ENCODE measurements around the gene ALG8. TPM values are rescaled to one million over a fixed set of nuclear protein-coding genes. Genes with fewer than 3 reads are reported as not detected.

Gene ALG8
- total RNA-seq, 2 donors from 2014 or later = 45.6 to 47.9 TPM

GRCh38 chr11:78170413-78170812 lies 31.0 kb upstream of the ALG8 start:
- Mint-ChIP-seq H3K27ac (no peak overlapping the region), H3K36me3 (ENCODE audit: insufficient read depth in 2 of 2) (no peaks in the 10 kb centered on the region), H3K4me1 (ENCODE audit: low read depth) (no peaks in the 10 kb centered on the region), H3K4me3 (no peak overlapping the region), H3K27me3 (ENCODE audit: low read depth) (no peaks in the 10 kb centered on the region), H3K9me3 (no peaks in the 10 kb centered on the region)
- ATAC-seq (replicated peaks in 1 of 2) (no peak), DNase-seq (no peak)

DNA sequence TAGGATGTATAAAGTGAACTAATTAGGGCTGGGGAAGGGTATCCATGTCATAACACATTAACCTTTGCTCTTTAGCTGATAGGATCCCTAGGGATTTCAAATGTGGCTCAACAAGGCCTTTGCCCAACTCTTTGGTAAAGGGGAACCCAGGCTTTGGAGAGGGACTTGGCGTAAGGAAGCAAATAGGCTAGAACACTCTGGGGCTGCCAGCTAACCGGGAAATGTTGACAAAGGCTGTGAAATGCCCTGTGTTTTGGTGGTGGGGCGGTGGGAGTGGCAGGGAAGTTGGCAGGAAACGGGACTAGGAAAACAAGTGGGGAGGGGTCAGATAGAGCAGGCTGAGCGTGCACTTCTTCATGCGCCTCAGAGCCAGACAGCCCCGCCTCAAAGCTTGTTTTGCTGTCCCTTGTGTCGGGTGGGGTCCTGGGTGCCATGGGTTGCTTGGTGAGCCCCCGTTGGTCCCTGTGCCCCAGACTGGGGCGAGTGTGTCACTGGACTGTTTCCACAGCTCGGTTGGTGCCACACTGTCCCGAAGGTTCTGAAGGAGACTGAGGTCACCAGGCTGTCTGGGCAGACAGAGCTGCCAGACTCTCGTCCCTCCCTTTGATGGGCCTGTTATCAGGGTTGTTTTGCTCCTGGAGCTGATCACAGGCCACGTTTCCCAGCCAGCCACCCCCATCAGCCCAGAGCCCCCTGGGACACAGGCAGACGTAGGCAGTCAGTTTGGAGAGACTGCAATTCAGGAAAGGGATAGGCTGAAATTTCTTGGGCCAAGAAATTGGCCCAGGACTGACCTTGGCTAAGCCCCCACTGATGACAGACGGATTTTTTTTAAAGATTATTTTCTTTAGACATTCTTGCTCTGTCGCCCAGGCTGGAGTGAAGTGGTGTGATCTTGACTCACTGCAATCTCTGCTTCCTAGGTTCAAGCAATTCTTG lies 29.4 kb upstream of the ALG8 start:
- no peak overlapping the region for H3K4me3 Mint-ChIP-seq
- no peaks in the 10 kb centered on the region for H3K36me3 Mint-ChIP-seq (ENCODE audit: insufficient read depth in 2 of 2)
- ATAC-seq (replicated peaks in 1 of 2) (no peak), DNase-seq (no peak)
- H3K4me1 Mint-ChIP-seq (ENCODE audit: low read depth) = no peaks in the 10 kb centered on the region
- H3K27me3 Mint-ChIP-seq (ENCODE audit: low read depth) = no peaks in the 10 kb centered on the region
- H3K9me3 Mint-ChIP-seq = no peaks in the 10 kb centered on the region
- no peak overlapping the region for H3K27ac Mint-ChIP-seq

DNA sequence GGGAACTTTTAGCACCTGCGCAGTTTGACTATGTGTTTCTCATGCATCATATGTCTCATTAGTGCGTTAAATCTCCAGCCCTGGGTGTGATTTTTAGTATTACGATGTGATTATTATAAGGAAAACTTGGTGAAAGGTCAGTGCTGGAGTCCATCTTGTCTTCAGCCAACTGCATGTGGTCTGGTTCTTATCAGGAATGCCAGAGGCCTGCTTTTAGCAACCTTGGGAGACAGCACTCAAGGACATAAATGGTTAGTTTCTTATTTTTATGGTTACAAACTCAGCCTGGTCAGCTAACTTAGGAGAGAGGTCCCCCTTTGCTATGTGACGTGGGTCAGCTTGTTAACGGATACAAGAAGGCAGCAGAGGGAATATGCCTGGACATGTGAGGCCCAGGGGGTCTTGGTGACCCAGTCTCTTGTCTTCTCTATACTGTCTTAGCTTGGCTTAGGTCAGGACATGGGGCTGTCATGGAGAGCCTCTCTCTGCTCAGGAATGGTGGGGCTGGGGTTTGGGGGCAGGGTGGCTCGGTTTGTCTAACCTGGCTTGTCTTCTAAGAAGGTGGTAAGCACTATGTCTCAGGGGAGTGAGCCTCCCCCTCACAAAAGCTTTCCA lies 27.5 kb upstream of the ALG8 start:
- DNase-seq (no peak), ATAC-seq (replicated peaks in 1 of 2) (no peak)
- Mint-ChIP-seq H3K9me3 (no peaks in the 10 kb centered on the region), H3K36me3 (ENCODE audit: insufficient read depth in 2 of 2) (no peaks in the 10 kb centered on the region), H3K4me1 (ENCODE audit: low read depth) (no peaks in the 10 kb centered on the region), H3K27ac (no peak overlapping the region), H3K27me3 (ENCODE audit: low read depth) (no peaks in the 10 kb centered on the region), H3K4me3 (no peak overlapping the region)

DNA sequence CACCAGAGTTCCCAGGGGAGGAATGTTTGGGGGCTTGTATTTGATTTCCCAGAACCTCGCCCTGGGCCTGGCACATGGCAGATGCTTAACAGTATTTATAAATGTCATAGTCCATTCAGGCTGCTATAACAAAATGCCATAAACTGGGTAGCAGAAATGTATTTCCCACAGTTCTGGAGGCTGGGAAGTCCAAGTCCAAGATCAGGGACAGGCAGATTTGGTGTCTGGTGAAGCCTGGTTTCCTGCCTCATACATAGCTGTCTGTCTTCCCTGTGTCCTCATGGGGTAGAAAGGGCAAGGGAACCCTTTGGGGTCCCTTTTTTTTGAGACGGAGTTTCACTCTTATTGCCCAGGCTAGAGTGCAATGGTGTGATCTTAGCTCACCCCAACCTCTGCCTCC lies 25.0 kb upstream of the ALG8 start:
- H3K4me1 Mint-ChIP-seq (ENCODE audit: low read depth) = no peaks in the 10 kb centered on the region
- H3K36me3 Mint-ChIP-seq (ENCODE audit: insufficient read depth in 2 of 2) = no peaks in the 10 kb centered on the region
- DNase-seq (no peak), ATAC-seq (replicated peaks in 1 of 2) (no peak)
- H3K4me3 Mint-ChIP-seq = no peak overlapping the region
- no peaks in the 10 kb centered on the region for H3K9me3 Mint-ChIP-seq
- H3K27me3 Mint-ChIP-seq (ENCODE audit: low read depth) = no peaks in the 10 kb centered on the region
- no peak overlapping the region for H3K27ac Mint-ChIP-seq

GRCh38 chr11:78163828-78164227 lies 24.4 kb upstream of the ALG8 start:
- Mint-ChIP-seq H3K36me3 (ENCODE audit: insufficient read depth in 2 of 2) (no peaks in the 10 kb centered on the region), H3K27me3 (ENCODE audit: low read depth) (no peaks in the 10 kb centered on the region), H3K4me1 (ENCODE audit: low read depth) (no peaks in the 10 kb centered on the region), H3K4me3 (no peak overlapping the region), H3K27ac (no peak overlapping the region), H3K9me3 (no peaks in the 10 kb centered on the region)
- ATAC-seq (replicated peaks in 1 of 2) (no peak), DNase-seq (no peak)

- Mint-ChIP-seq H3K4me3 (no peak overlapping the region), H3K4me1 (ENCODE audit: low read depth) (no peaks in the 10 kb centered on the region), H3K27me3 (ENCODE audit: low read depth) (no peaks in the 10 kb centered on the region), H3K27ac (no peak overlapping the region), H3K9me3 (no peaks in the 10 kb centered on the region), H3K36me3 (ENCODE audit: insufficient read depth in 2 of 2) (no peaks in the 10 kb centered on the region)
- DNase-seq (no peak), ATAC-seq (replicated peaks in 1 of 2) (no peak)
Measured at GRCh38 chr11:78161962-78162371, 22.5 kb upstream of the ALG8 start.

- DNase-seq (no peak), ATAC-seq (replicated peaks in 1 of 2) (no peak)
- H3K4me3 Mint-ChIP-seq = no peak overlapping the region
- H3K9me3 Mint-ChIP-seq = no peaks in the 10 kb centered on the region
- no peaks in the 10 kb centered on the region for H3K4me1 Mint-ChIP-seq (ENCODE audit: low read depth)
- no peaks in the 10 kb centered on the region for H3K36me3 Mint-ChIP-seq (ENCODE audit: insufficient read depth in 2 of 2)
- no peaks in the 10 kb centered on the region for H3K27me3 Mint-ChIP-seq (ENCODE audit: low read depth)
- H3K27ac Mint-ChIP-seq = no peak overlapping the region
Measured at GRCh38 chr11:78161346-78161745, 21.9 kb upstream of the ALG8 start.

DNA sequence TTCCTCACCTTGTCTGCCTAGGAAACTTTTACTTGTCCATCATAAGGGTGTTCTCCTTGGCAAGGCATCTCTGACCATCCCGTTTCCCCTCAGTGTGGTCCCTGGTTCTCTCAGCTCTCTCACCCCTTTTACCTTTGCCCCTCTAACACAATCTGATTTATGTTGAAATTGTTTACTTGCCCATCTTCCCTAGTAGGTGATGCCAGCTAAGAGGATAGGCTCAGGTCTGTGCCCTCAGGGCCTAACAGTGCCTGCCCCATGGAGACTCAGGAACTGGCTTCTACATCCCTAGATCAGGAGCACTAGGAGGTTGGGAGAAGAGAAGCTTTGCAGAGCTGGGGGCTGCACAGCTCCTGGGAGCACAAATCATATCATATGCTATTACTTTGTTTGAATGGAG lies 21.1 kb upstream of the ALG8 start:
- Mint-ChIP-seq H3K4me1 (ENCODE audit: low read depth) (no peaks in the 10 kb centered on the region), H3K4me3 (no peak overlapping the region), H3K9me3 (no peaks in the 10 kb centered on the region), H3K27ac (no peak overlapping the region), H3K36me3 (ENCODE audit: insufficient read depth in 2 of 2) (no peaks in the 10 kb centered on the region), H3K27me3 (ENCODE audit: low read depth) (no peaks in the 10 kb centered on the region)
- ATAC-seq (replicated peaks in 1 of 2) = no peak
- no peak for DNase-seq

GRCh38 chr11:78158987-78159652 lies 19.7 kb upstream of the ALG8 start:
- no peak for DNase-seq
- Mint-ChIP-seq H3K27me3 (ENCODE audit: low read depth) (no peaks in the 10 kb centered on the region), H3K27ac (no peak overlapping the region), H3K4me3 (no peak overlapping the region), H3K4me1 (ENCODE audit: low read depth) (no peaks in the 10 kb centered on the region), H3K36me3 (ENCODE audit: insufficient read depth in 2 of 2) (no peaks in the 10 kb centered on the region), H3K9me3 (no peaks in the 10 kb centered on the region)
- ATAC-seq (replicated peaks in 1 of 2) = no peak

DNA sequence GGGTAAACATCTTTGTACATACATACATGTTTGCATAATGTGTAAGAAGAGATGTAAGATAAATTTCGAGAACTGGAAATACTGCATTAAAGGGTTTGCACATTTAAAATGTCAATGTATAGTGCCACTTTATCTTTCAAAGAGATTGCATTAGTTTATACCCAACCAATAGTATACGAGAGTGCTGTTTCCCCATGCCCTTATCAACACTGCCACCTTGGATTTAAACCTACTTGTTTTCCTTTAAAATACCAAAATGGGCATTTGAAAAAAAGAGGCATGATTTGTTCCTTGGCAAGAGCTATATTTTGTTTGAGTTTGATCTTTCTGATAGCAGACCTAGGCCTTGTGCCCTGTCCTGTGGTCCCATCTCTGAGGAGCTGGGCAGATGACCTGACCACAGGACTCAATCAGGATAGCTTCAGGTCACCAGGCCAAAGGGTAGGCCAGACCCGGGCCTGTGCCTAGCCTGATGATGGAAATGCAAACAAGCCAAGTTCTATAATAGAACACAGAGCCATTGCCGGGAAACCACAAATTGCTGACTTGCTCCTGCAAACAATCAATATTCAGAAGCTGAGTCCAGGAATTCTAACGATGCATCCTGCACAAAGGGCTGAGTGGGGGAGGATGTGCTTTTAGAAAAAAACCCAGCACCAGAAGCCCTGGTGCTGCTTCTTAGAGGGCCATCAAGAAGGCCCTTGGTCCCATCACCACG lies 16.9 kb upstream of the ALG8 start:
- Mint-ChIP-seq H3K4me3 (no peak overlapping the region), H3K4me1 (ENCODE audit: low read depth) (no peaks in the 10 kb centered on the region), H3K27me3 (ENCODE audit: low read depth) (no peaks in the 10 kb centered on the region), H3K36me3 (ENCODE audit: insufficient read depth in 2 of 2) (no peaks in the 10 kb centered on the region), H3K27ac (no peak overlapping the region), H3K9me3 (no peaks in the 10 kb centered on the region)
- ATAC-seq (replicated peaks in 1 of 2) = no peak
- no peak for DNase-seq

DNA sequence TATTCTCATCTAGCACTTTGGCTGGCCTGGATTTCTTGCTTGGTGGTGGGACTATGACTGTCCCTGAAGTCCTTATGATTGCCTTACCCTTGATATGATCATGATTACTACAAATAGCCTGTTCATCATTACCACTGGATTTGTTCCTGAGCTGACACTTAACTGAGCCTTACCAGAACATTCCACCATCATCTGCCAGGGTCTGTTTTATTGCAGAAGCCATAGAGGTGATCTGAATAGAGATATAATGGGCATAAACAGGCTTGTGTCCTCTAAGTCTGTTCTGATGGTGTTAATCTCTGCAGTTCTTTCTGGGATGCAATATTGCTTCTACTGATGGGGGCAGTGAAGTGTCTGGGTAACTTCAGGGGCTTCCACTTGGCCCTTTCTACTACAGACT lies 12.4 kb upstream of the ALG8 start:
- Mint-ChIP-seq H3K27ac (no peak overlapping the region), H3K9me3 (no peaks in the 10 kb centered on the region), H3K36me3 (ENCODE audit: insufficient read depth in 2 of 2) (no peaks in the 10 kb centered on the region), H3K4me1 (ENCODE audit: low read depth) (no peaks in the 10 kb centered on the region), H3K4me3 (no peak overlapping the region), H3K27me3 (ENCODE audit: low read depth) (no peaks in the 10 kb centered on the region)
- DNase-seq (no peak), ATAC-seq (replicated peaks in 1 of 2) (no peak)

- Mint-ChIP-seq H3K27ac (peak overlapping the region; percentile 26), H3K4me3 (no peak overlapping the region), H3K4me1 (ENCODE audit: low read depth) (no peaks in the 10 kb centered on the region), H3K27me3 (ENCODE audit: low read depth) (no peaks in the 10 kb centered on the region), H3K9me3 (no peaks in the 10 kb centered on the region), H3K36me3 (ENCODE audit: insufficient read depth in 2 of 2) (no peaks in the 10 kb centered on the region)
- DNase-seq (no peak), ATAC-seq (replicated peaks in 1 of 2) (no peak)
Measured at GRCh38 chr11:78150754-78151153, 11.3 kb upstream of the ALG8 start.

DNA sequence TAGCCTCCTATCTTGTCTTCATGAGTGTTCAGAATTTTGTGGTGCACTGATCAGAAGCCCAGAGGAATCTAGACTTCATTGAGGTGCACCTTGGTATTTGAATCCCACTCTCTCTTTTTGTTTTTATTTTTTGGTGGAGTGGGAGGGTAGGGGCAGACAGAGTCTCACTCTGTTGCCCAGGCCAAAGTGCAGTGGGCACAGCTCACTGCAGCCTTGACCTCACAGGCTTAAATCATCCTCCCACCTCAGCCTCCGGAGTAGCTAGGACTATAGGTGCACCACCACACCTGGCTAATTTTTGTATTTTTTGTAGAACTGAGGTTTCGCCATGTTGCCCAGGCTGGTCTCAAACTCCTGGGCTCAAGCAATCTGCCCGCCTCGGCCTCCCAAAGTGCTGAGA lies 10.9 kb upstream of the ALG8 start:
- no peak overlapping the region for H3K27ac Mint-ChIP-seq
- ATAC-seq (replicated peaks in 1 of 2) = no peak

More for the DNA sequence above, 10.9 kb upstream of the ALG8 start:
- Mint-ChIP-seq H3K9me3 (no peaks in the 10 kb centered on the region), H3K4me3 (no peak overlapping the region), H3K27me3 (ENCODE audit: low read depth) (no peaks in the 10 kb centered on the region), H3K4me1 (ENCODE audit: low read depth) (no peaks in the 10 kb centered on the region), H3K36me3 (ENCODE audit: insufficient read depth in 2 of 2) (no peaks in the 10 kb centered on the region)
- DNase-seq = no peak

All from activated T-cell treated with anti-CD3 and anti-CD28 coated beads, Interleukin-2, amount 50 U/mL, for 72 hours (primary cell).